WTC11 (cell line): Measurements from ENCODE around the gene HSH2D. TPM values are rescaled to one million over a fixed set of nuclear protein-coding genes. Genes with fewer than 3 reads are reported as not detected.

ENCODE experiments used
- ATAC-seq: fragments of 200-7000 bp; cut with Tn5 transposase; 2 replicates; pipeline ENCODE4 v1.10.0; 2021; ENCODE audit warnings: mild to moderate bottlenecking, moderate library complexity
- CTCF ChIA-PET: fragments of 300-600 bp; sonication (Branson Sonifier 250); formaldehyde crosslinking; loops from one replicate; lab custom pipeline; 2021; ENCODE audit warnings: antibody characterized with exemption; lab: Charles Lee
- POLR2A ChIA-PET: fragments of 350-600 bp; sonication (Branson Sonifier 250); formaldehyde crosslinking; loops from one replicate; lab custom pipeline; 2021; ENCODE audit warnings: antibody characterized with exemption; lab: Charles Lee
- DNase-seq: peaks from one replicate; pipeline ENCODE4 v3.0.0; 2021; ENCODE audit warnings: low spot score
- H3K27ac Mint-ChIP-seq: 2 replicates; pipeline ENCODE4 v1.8.0; 2021; ENCODE audit warnings: mixed read lengths
- H3K27me3 Mint-ChIP-seq: 2 replicates; pipeline ENCODE4 v1.8.0; 2021; ENCODE audit warnings: low read depth, mild to moderate bottlenecking, moderate library complexity, mixed read lengths
- H3K36me3 Mint-ChIP-seq: 2 replicates; pipeline ENCODE4 v1.8.0; 2021; ENCODE audit warnings: mixed read lengths
- H3K4me1 Mint-ChIP-seq: 2 replicates; pipeline ENCODE4 v1.8.0; 2022; ENCODE audit warnings: mixed read lengths
- H3K4me3 Mint-ChIP-seq: 2 replicates; pipeline ENCODE4 v1.8.0; 2021; ENCODE audit warnings: mild to moderate bottlenecking, moderate library complexity, mixed read lengths
- H3K9me3 Mint-ChIP-seq: 2 replicates; pipeline ENCODE4 v1.8.0; 2021; ENCODE audit warnings: mixed read lengths
- AFF4 ChIP-seq: sonication (generic); formaldehyde crosslinking; IDR thresholded peaks from 2 replicates; pipeline ENCODE4 v1.8.1; 2023; ENCODE audit warnings: mild to moderate bottlenecking, missing genetic modification reagents, borderline replicate concordance
- E2F4 ChIP-seq: sonication (generic); formaldehyde crosslinking; IDR thresholded peaks from 2 replicates; pipeline ENCODE4 v1.8.1; 2022; ENCODE audit warnings: low read depth, mild to moderate bottlenecking, moderate library complexity, missing genetic modification reagents, borderline replicate concordance
- ELF4 ChIP-seq: sonication (generic); formaldehyde crosslinking; IDR thresholded peaks from 2 replicates; pipeline ENCODE4 v1.8.1; 2022; ENCODE audit warnings: low read depth, mild to moderate bottlenecking, moderate library complexity, missing genetic modification reagents
- EMX1 ChIP-seq: fragments of 250-450 bp; sonication (Bioruptor Pico); IDR thresholded peaks from 2 replicates; pipeline ENCODE4 v1.8.0; 2021; ENCODE audit warnings: mild to moderate bottlenecking
- GTF2I ChIP-seq: fragments of 250-450 bp; sonication (Bioruptor Pico); conservative IDR thresholded peaks from 2 replicates; pipeline ENCODE4 v1.4.0; 2021; ENCODE audit warnings: mild to moderate bottlenecking
- HMGA2 ChIP-seq: fragments of 250-450 bp; sonication (Bioruptor Pico); IDR thresholded peaks from 2 replicates; pipeline ENCODE4 v1.4.0; 2021; ENCODE audit warnings: mild to moderate bottlenecking, moderate library complexity
- IRF2 ChIP-seq: sonication (generic); formaldehyde crosslinking; IDR thresholded peaks from 2 replicates; pipeline ENCODE4 v1.8.0; 2022; ENCODE audit warnings: low read depth, missing genetic modification reagents, borderline replicate concordance
- KAT7 ChIP-seq: sonication (generic); formaldehyde crosslinking; IDR thresholded peaks from 2 replicates; pipeline ENCODE4 v1.8.1; 2023; ENCODE audit warnings: missing genetic modification reagents, mild to moderate bottlenecking, borderline replicate concordance
- MLX ChIP-seq: sonication (generic); formaldehyde crosslinking; IDR thresholded peaks from 2 replicates; pipeline ENCODE4 v1.8.1; 2023; ENCODE audit warnings: mild to moderate bottlenecking, missing genetic modification reagents, moderate library complexity
- MYBL2 ChIP-seq: sonication (generic); formaldehyde crosslinking; IDR thresholded peaks from 2 replicates; pipeline ENCODE4 v1.8.1; 2023; ENCODE audit warnings: mild to moderate bottlenecking, moderate library complexity, missing genetic modification reagents
- NR2C2 ChIP-seq: sonication (generic); formaldehyde crosslinking; IDR thresholded peaks from 2 replicates; pipeline ENCODE4 v1.8.0; 2022; ENCODE audit warnings: mild to moderate bottlenecking, missing genetic modification reagents
- NR3C1 ChIP-seq: sonication (generic); formaldehyde crosslinking; conservative IDR thresholded peaks from 2 replicates; pipeline ENCODE4 v1.8.1; 2023; ENCODE audit warnings: low read depth, mild to moderate bottlenecking, missing genetic modification reagents
- PRDM15 ChIP-seq: sonication (generic); formaldehyde crosslinking; IDR thresholded peaks from 2 replicates; pipeline ENCODE4 v1.8.0; 2022; ENCODE audit warnings: missing genetic modification reagents
- USF2 ChIP-seq: sonication (generic); formaldehyde crosslinking; IDR thresholded peaks from 2 replicates; pipeline ENCODE4 v1.8.1; 2023; ENCODE audit warnings: mild to moderate bottlenecking, missing genetic modification reagents, moderate library complexity
- ZNF281 ChIP-seq: sonication (generic); formaldehyde crosslinking; IDR thresholded peaks from 2 replicates; pipeline ENCODE4 v1.8.0; 2023; ENCODE audit warnings: mild to moderate bottlenecking, missing genetic modification reagents
- ZNF317 ChIP-seq: sonication (generic); formaldehyde crosslinking; IDR thresholded peaks from 2 replicates; pipeline ENCODE4 v1.8.1; 2023; ENCODE audit warnings: low read depth, mild to moderate bottlenecking, moderate library complexity, missing genetic modification reagents, borderline replicate concordance
- ZNF416 ChIP-seq: fragments of 250-450 bp; sonication (Bioruptor Pico); IDR thresholded peaks from 2 replicates; pipeline ENCODE4 v1.9.0; 2021; ENCODE audit warnings: mild to moderate bottlenecking, inconsistent platforms
- ZNF532 ChIP-seq: fragments of 250-450 bp; sonication (Bioruptor Pico); IDR thresholded peaks from 2 replicates; pipeline ENCODE4 v1.9.0; 2021; ENCODE audit warnings: mild to moderate bottlenecking, borderline replicate concordance
- total RNA-seq: library from RNA; stranded (reverse); gene quantifications from 3 replicates; pipeline ENCODE4 v1.2.3, GENCODE V29; 2021

Gene HSH2D
- total RNA-seq, 1 experiment from 2014 or later = 1.6 TPM

GRCh38 chr19:16161840-16162239 lies 18.4 kb downstream of the HSH2D start (continued):
- TF ChIP-seq ZNF532 (CRISPR knock-in tag) (no peak), E2F4 (CRISPR knock-in tag) (no peak), GTF2I (CRISPR knock-in tag) (no peak), MLX (no peak)
- TF ChIP-seq, all 79 proteins: peak for 0

GRCh38 chr19:16164222-16164890 lies 20.9 kb downstream of the HSH2D start:
- H3K36me3 Mint-ChIP-seq = no peaks in the 10 kb centered on the region
- DNase-seq = no peak
- CTCF ChIA-PET = no interaction called here
- H3K4me1 Mint-ChIP-seq = no peaks in the 10 kb centered on the region
- no peak overlapping the region for H3K4me3 Mint-ChIP-seq
- no peak for ATAC-seq
- no peak overlapping the region for H3K27ac Mint-ChIP-seq
- no peaks in the 10 kb centered on the region for H3K9me3 Mint-ChIP-seq
- POLR2A ChIA-PET = interaction anchor here (0.5 kb wide), 1 partner anchor 153 kb away, joined by 5 read pairs; no protein-coding TSS in a partner anchor
- no peaks in the 10 kb centered on the region for H3K27me3 Mint-ChIP-seq
- no peak for TF ChIP-seq USF2 (CRISPR knock-in tag)
- no peak for TF ChIP-seq ZNF281 (CRISPR knock-in tag)
- TF ChIP-seq NR3C1 = no peak
- no peak for TF ChIP-seq PRDM15 (CRISPR knock-in tag)
- TF ChIP-seq KAT7 (CRISPR knock-in tag) = no peak
- TF ChIP-seq ZNF317 (CRISPR knock-in tag) = no peak
- TF ChIP-seq ELF4 (CRISPR knock-in tag) = no peak
- TF ChIP-seq IRF2 (CRISPR knock-in tag) = no peak
- no peak for TF ChIP-seq ZNF416 (CRISPR knock-in tag)
- TF ChIP-seq NR2C2 (CRISPR knock-in tag) = no peak
- TF ChIP-seq AFF4 (CRISPR knock-in tag) = no peak
- no peak for TF ChIP-seq MYBL2 (CRISPR knock-in tag)
- TF ChIP-seq EMX1 (CRISPR knock-in tag) = no peak
- no peak for TF ChIP-seq HMGA2 (CRISPR knock-in tag)
